DOHH2 (cell line): ENCODE measurements around the gene LTB4R2.

Experiments
- EZH2phosphoT487 ChIP-seq: fragments of 200-600 bp; sonication (generic); IDR thresholded peaks from 2 replicates; pipeline ENCODE4 v1.6.1; 2017; ENCODE audit warnings: borderline replicate concordance, mild to moderate bottlenecking, antibody characterized with exemption, low read length, moderate library complexity, mixed read lengths
- TF ChIP-seq, protein P1 (sequence below): fragments of 200-600 bp; sonication (generic); IDR thresholded peaks from one replicate; pipeline ENCODE4 v1.5.1; 2014; ENCODE audit warnings: antibody characterized with exemption, mild to moderate bottlenecking, low read depth, low read length; ENCODE audit not compliant: poor library complexity, severe bottlenecking

DNA sequence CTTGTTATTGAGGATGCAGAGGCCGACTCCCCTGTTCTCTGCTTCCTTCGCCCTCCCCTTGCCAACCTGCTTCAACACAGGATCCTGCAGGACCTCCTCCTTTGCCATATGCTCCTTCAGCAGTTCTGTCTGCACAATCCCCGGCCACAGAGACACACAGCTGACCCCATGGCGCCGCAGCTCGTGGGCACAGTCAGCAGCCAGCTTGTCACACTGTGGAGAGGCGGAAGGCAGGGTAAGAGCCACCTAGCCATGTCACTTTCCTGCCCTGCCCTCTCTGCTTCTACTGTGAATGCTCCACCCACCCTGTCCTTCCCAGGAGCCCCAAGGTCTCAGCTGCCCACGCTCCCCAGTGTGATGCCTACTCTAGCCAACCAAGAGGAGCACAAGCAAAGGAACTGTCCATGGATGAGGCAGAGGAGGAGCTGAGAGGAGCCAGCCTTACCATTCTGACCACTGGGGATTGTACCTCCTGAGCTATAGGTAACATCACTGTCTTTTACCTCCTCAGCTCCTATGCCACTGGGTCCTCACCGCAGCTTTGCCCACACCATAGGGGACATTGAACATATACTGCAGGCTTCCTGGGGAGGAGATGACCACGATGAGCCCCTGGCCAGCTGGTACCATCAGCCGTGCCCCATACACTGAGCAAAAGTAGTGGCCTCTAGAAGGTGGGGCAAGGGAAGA is 17.7 kb upstream of the LTB4R2 start:
- TF ChIP-seq, protein P1, sequence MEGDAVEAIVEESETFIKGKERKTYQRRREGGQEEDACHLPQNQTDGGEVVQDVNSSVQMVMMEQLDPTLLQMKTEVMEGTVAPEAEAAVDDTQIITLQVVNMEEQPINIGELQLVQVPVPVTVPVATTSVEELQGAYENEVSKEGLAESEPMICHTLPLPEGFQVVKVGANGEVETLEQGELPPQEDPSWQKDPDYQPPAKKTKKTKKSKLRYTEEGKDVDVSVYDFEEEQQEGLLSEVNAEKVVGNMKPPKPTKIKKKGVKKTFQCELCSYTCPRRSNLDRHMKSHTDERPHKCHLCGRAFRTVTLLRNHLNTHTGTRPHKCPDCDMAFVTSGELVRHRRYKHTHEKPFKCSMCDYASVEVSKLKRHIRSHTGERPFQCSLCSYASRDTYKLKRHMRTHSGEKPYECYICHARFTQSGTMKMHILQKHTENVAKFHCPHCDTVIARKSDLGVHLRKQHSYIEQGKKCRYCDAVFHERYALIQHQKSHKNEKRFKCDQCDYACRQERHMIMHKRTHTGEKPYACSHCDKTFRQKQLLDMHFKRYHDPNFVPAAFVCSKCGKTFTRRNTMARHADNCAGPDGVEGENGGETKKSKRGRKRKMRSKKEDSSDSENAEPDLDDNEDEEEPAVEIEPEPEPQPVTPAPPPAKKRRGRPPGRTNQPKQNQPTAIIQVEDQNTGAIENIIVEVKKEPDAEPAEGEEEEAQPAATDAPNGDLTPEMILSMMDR: no peak
- TF ChIP-seq EZH2phosphoT487: no peak
